CD4-positive, alpha-beta T cell treated with Interleukin-15 for 1 hour (primary cell): ENCODE results near the gene SLC35B2.

Experiments
- DNase-seq: peaks from one replicate; pipeline ENCODE4 v3.0.0-alpha.2; 2020

Gene SLC35B2

DNA sequence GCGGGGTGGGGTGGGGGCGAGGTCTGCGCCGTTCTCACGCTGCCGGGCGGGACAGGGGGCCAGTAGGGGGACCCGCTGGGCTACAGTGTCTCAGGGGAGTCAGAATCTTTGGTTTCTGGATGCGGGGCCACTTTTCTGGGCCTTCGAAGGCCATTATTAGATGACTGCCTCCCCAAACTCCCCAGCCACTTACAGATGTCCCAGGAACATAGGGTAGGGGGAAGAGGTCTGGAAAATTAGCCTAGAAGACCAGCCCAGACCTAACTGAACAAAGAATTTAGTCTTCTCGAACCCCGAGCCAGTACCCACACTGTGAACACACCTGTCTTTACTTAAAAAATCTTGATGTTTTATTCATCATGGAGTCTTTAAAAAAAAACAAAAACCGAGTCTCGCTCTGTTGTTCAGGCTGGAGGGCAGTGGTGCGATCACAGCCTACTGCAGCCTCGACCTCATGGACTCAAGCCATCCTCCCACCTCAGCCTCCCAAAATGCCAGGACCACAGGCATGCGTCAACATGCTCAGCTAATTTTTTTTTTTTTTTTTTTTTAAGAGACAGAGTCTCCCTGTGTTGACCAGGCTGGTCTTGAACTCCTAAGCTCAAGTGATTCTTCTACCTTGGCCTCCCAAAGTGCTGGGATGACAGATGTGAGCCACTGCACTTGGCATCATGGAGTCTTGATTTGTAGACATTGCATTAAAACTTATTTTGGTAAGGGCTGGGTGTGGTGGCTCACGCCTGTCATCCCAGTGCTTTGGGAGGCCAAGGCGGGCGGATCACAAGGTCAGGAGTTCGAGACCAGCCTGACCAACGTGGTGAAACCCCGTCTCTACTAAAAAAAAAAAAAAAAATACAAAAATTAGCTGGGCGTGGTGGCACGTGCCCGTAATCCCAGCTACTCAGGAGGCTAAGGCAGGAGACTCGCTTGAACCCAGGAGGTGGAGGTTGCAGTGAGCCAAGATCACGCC lies 37.2 kb downstream of the SLC35B2 start:
- DNase-seq: no peak

DNA sequence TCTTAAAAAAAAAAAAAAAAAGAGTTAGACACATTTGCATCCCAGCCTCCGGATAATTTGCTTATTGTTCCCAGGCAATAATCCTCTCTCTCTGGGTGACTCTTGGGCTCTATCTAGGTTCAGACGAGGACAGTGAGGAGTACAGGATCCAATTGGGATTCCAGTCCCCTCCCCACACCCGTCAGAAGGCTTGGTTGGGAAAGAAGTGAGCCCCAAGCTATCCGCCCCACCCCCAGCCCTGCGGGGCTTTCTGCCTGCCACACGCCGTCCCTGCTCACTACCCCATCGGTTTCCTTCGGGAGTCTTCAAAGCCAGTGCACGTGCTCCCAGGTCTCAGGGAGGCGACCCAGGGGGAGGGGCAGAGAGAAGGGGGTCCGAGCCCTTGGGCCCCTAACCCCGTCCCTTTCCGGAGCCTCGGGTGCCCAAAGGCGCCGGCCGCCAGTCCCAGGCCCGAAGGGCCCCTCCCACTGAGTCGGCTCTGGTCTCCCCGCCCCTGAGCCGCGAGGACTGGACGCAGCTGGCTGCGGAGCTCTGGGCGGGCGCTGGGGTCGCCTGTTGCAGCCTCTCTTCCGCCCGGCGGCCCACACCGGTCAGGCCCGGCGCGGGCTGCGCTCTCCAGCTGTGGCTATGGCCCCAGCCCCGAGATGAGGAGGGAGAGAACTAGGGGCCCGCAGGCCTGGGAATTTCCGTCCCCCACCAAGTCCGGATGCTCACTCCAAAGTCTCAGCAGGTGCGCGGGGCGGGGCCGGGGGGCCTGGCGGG lies 38.1 kb downstream of the SLC35B2 start:
- DNase-seq: peak; percentile 47

DNA sequence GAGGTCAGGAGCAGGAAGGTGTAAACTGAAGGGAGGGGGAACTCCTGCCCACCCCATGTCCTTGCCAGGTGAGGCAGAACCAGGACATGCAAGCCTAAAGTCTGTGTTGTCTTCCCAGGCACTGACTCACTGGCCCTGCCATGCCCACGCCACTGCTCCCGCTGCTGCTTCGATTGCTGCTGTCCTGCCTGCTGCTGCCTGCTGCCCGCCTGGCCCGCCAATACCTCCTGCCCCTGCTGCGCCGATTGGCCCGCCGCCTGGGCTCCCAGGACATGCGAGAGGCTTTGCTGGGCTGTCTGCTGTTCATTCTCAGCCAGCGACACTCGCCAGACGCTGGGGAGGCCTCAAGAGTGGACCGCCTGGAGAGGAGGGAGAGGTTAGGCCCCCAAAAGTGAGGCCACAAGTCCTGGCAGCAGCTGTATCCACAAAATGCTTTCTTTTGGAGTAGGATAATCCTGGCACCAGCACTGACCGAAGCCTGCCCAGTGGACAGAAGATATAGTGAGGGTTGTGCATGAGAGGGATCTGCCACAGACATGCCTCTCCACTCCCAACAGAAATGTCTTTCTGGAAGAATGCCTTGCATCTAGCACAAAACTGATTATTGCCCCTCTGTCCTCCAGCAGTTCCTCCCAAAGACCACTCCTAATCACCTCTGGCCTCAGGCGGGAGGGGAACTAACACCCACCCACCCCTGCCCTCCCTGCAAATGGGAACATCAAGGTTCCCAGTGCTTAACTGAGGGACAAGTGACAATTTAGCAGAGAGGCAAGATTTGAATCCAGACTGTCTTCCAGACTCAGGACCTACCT lies 39.8 kb downstream of the SLC35B2 start:
- DNase-seq: no peak

DNA sequence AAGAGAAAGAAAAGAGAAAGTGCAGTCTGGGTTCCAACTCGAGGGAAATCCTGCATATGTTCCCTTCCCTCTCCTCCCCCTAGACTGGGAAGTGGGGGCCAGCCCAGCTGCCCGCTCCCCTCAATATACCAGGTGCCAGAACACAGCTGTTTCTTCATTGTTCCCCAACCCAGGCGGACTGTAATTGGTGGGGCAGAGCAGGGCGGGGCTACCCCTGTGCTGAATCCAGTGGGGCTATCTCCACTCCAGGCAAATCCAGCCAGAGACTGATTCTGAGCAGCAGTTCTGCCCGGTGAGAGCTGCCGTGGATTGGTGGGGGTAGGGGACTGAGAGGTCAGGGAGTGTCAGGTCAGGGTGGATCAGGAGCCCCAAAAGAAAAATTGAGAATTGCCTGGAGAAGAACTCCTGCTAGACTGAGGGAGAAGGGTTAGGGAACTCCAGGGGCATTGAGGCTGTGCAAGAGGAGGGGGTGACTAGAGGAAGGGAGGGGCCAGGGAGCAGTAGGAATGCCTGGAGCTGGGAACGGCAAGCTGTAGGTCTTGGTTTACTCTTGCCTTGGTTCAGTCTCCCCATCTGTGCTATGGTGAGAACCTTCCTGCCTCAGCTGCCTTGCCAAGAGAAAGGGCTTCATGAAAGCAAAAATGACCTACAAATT lies 40.5 kb downstream of the SLC35B2 start, which contains the start of gene MYMX:
TSS of gene MYMX (plus strand) at position 250 of the 655 bp plus-strand sequence. CDS start 546 bp downstream, outside the sequence.
- DNase-seq: no peak

DNA sequence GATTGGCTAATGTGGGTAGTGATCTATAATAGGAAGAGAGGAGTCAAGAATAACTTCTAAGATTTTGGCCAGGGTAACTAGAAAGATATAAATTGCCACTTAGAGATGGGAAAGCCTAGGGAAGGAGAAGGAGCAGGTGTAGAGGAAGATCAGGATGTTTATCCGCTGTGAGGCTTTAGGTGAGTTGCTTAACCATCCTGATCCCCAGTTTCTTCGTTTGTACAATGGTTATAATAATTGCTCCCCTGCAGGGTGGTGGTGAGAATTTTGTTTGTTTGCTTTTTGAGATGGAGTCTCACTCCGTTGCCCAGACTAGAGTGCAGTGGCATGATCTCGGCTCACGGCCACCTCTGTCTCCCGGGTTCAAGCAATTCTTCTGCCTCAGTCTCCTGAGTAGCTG lies 43.0 kb downstream of the SLC35B2 start:
- no peak for DNase-seq

DNA sequence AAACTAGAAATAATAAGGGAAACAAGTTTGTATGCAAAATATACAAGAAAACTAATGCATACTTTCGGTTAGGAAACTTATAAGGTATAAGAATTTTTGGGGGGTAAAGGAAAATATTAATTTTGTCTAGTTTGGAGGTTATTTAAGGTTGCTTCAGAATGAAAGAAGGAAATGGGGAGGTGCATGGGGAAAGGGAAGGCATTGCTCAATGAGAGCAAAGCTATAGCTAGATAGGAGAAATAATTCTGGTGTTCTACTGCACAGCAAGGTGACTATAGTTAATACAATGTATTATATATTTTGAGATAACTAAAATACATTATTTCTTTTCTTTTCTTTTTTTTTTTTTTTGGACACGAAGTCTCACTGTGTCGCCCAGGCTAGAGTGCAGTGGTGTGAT lies 46.0 kb downstream of the SLC35B2 start:
- no peak for DNase-seq

DNA sequence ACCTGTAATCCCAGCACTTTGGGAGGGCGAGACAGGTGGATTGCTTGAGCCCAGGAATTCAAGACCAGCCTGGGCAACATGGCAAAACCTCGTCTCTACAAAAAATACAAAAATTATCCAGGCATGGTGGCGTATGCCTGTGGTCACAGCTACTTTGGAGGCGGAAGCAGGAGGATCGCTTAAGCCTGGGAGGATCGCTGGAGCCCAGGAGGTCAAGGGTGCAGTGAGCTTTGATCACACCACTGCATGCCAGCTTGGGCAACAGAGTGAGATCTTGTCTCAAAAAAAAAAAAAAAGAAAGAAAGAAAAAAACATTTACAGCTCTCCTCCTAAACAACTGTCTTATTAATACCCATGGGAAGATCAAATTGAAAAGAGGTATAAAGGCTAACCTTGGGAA lies 49.4 kb downstream of the SLC35B2 start:
- no peak for DNase-seq
